ENCODE measurements around the gene RPLP1.

The RPLP1 gene

GRCh38 chr15:69499521-69500211, 47.0 kb downstream of the RPLP1 start:
- FAIRE-seq = no peak

- no peak for FAIRE-seq
These were observed 47.7 kb downstream of the RPLP1 start for GRCh38 chr15:69500339-69500738.

GRCh38 chr15:69501456-69501855, 48.8 kb downstream of the RPLP1 start:
- no peak for FAIRE-seq

GRCh38 chr15:69502470-69503045, 49.9 kb downstream of the RPLP1 start:
- no peak for FAIRE-seq

GRCh38 chr15:69504352-69505040, 51.9 kb downstream of the RPLP1 start:
- FAIRE-seq = no peak
